Activated T-helper 2 cell treated with anti-CD3 and anti-CD28 coated beads, Interferon-gamma antibody, Interleukin-2, Interleukin-4, amounts not matched to agents 10 μg/mL and 5 μg/mL and 100 μg/mL, durations not matched to agents 14 hours and 24 hours and 36 hours (primary cell): ENCODE measurements around the gene BICD1. TPM values are rescaled to one million over a fixed set of nuclear protein-coding genes. Genes with fewer than 3 reads are reported as not detected.

Experiments
- DNase-seq: peaks from one replicate; pipeline ENCODE4 v3.0.0; 2021; ENCODE audit warnings: low spot score
- H3K27ac Mint-ChIP-seq: one replicate; pipeline ENCODE4 v1.8.0; 2021; ENCODE audit warnings: mixed read lengths
- H3K27me3 Mint-ChIP-seq: one replicate; pipeline ENCODE4 v1.8.0; 2021; ENCODE audit warnings: low read depth, mixed read lengths
- H3K36me3 Mint-ChIP-seq: one replicate; pipeline ENCODE4 v1.8.0; 2021; ENCODE audit warnings: low read depth, mixed read lengths
- H3K4me1 Mint-ChIP-seq: one replicate; pipeline ENCODE4 v1.8.0; 2021; ENCODE audit warnings: low read depth, mixed read lengths
- H3K4me3 Mint-ChIP-seq: one replicate; pipeline ENCODE4 v1.8.0; 2021; ENCODE audit warnings: low read depth, mild to moderate bottlenecking, moderate library complexity, mixed read lengths
- H3K9me3 Mint-ChIP-seq: one replicate; pipeline ENCODE4 v1.8.0; 2021; ENCODE audit warnings: mixed read lengths
- intact Hi-C: fragments of 100-400 bp; cut with micrococcal nuclease; formaldehyde crosslinking; loops from one replicate; pipeline ENCODE4 v1.15.1; 2023
- total RNA-seq: library from RNA; stranded (reverse); gene quantifications from 2 replicates; pipeline ENCODE4 v1.2.3, GENCODE V29; 2022

Gene BICD1
- total RNA-seq, 1 donor from 2014 or later, result 8.0 TPM

DNA sequence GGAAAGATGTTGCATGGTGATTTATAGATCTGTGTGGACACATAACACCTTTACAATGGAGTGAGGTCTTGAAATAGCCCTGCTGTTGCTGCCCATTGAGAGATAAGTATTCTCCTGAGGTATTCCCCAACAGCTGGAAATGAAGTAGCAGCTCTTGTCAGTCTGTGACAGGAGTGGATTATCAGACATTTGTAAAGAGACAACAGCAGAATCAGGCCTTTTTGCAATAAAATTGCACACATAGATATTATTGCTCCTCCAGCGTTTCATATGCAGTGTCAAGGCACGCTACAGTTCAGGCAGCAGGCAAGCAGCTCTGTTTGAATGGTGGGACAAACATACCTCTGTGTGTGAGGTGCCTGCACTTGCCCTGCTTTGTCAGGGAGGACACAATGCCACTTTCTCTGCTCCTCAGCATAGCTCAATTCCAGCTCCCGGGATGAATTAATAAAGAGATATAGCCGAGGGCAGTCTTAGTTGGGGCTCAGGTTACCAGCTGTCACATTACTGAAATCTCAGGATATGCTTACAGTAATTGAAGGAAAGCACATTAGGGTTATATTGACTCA is 49.4 kb downstream of the BICD1 start:
- intact Hi-C loops, result no loop called here
- DNase-seq, result no peak
- Mint-ChIP-seq H3K4me3 (no peak overlapping the region), H3K9me3 (no peaks in the 10 kb centered on the region), H3K27ac (no peak overlapping the region), H3K36me3 (no peaks in the 10 kb centered on the region), H3K4me1 (no peaks in the 10 kb centered on the region), H3K27me3 (peaks cover 3% of the 10 kb centered on the region)

DNA sequence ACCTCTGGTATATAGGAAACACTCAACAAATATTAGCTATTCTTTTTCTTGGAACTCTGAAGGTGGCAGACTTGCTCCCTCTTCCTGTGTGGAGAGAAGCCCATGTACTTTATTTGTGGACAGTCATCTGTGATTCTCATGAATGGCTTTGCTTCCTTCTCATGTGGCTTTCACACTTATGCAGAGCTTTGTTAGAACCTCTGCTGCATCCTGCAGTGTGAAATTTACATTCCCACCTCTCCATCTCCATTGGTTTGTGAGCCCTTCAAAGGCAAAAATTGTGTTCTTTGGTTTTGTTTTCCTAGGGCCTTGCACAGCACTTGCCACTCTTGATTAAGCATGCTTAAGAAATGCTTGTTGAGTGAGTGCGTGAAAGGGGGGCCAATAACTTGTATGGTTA is 51.9 kb downstream of the BICD1 start:
- no peak for DNase-seq
- no peak overlapping the region for H3K4me3 Mint-ChIP-seq

DNA sequence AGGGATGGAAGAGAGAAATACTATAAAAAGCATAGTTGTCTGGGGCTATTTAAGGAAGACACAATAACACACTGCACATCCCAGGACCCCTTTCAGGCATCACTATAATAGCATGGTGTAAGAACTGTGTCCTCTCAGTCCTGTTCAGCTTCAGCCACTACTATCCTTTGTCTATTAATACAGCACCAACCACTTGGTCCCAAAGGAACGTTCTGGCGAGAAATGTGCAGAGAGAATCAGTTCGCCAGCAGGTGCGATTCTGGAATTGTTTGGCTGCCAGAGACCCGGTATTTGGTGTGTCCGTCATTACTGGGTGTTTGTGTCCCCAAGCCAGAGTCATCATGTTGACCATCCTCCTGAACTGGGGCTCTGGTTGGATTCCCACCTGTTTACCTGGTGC is 52.7 kb downstream of the BICD1 start:
- intact Hi-C loops, result no loop called here
- Mint-ChIP-seq H3K4me3 (no peak overlapping the region), H3K27me3 (peaks cover 2% of the 10 kb centered on the region), H3K36me3 (no peaks in the 10 kb centered on the region), H3K4me1 (no peaks in the 10 kb centered on the region), H3K27ac (no peak overlapping the region), H3K9me3 (no peaks in the 10 kb centered on the region)
- no peak for DNase-seq

More for the DNA sequence above, 51.9 kb downstream of the BICD1 start:
- intact Hi-C loops, result no loop called here
- no peak overlapping the region for H3K27ac Mint-ChIP-seq
- no peaks in the 10 kb centered on the region for H3K9me3 Mint-ChIP-seq
- H3K4me1 Mint-ChIP-seq, result no peaks in the 10 kb centered on the region
- no peaks in the 10 kb centered on the region for H3K36me3 Mint-ChIP-seq
- peaks cover 2% of the 10 kb centered on the region for H3K27me3 Mint-ChIP-seq

DNA sequence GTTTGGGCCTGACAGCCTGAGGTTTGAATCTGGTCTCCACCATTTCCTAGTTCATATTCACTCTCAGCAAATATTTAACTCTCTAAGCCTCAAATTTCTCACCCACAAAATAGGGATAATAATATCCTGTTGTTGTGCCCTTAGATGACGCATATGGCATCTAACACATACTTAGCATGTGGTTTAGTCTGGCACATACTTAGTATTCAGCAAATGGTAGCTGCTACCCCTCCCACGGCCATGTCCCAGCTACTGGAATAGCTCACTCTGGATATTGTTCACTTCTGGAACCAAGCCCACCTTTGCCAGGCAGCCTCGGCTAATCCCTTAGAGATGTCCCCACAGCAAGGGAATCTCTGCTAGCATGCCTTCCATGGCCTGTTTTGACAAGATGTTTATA is 53.3 kb downstream of the BICD1 start:
- intact Hi-C loops, result no loop called here
- Mint-ChIP-seq H3K36me3 (no peaks in the 10 kb centered on the region), H3K27ac (no peak overlapping the region), H3K4me1 (no peaks in the 10 kb centered on the region), H3K4me3 (no peak overlapping the region), H3K9me3 (no peaks in the 10 kb centered on the region), H3K27me3 (peaks cover 2% of the 10 kb centered on the region)
- no peak for DNase-seq

DNA sequence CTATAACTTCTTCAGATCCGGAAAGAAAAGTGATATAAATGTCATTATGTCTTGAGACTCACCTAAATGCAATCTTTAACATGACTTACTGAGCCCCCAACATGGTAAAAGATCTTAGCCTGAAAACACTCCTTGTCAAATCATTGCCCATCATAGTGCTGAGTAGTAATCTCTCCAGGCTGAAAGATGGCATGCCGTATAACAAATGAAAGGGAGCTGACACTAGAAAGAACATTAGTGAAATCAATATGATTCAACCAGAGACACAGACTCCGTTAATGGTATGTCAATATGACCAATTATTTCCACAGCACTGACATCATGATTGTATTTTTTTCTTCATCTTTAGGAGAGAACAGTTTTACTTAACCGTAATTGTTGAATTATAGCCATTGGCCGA is 54.4 kb downstream of the BICD1 start:
- Mint-ChIP-seq H3K9me3 (no peaks in the 10 kb centered on the region), H3K4me1 (no peaks in the 10 kb centered on the region), H3K27me3 (no peaks in the 10 kb centered on the region), H3K27ac (no peak overlapping the region), H3K4me3 (no peak overlapping the region), H3K36me3 (no peaks in the 10 kb centered on the region)
- no peak for DNase-seq
- intact Hi-C loops, result no loop called here

DNA sequence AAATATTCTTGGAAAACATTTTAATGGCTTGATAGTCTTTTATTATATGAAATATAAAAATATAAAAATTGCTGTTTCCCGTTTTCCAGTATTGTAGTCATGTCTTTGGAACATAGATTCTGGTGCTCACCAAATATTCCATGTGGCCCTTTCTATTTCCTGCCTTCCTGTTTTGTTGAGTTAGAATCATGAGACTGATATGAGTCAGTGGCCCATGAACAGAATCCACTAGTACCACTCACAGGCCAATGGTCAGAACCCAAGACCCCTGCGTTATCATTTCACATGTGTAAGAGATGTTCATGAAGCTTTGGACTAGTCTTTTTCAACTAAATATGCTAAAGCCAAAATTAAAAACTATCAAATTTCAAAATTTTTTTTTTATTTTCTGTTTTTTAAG is 56.9 kb downstream of the BICD1 start:
- Mint-ChIP-seq H3K9me3 (no peaks in the 10 kb centered on the region), H3K4me3 (no peak overlapping the region), H3K27me3 (no peaks in the 10 kb centered on the region), H3K27ac (no peak overlapping the region), H3K4me1 (no peaks in the 10 kb centered on the region), H3K36me3 (no peaks in the 10 kb centered on the region)
- intact Hi-C loops, result no loop called here
- DNase-seq, result no peak

DNA sequence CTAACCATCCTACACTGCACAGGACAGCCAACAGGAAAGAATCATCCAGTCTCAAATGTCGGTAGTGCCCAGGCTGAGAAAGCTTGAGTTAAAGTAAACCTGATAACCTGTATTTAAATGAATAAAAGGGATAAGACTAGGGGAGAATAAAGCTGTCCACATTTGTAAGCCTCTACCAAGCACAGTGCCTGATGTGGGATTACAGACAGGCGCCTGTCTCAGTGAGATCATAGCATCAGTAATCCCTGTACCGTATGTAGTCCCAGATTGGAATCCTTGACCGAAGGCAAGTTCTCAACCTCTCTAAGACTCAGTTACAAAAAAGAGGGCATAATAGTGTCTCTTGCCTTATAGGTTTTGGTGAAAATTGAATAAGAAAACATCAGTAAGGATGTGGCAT is 59.9 kb downstream of the BICD1 start:
- Mint-ChIP-seq H3K9me3 (no peaks in the 10 kb centered on the region), H3K27me3 (no peaks in the 10 kb centered on the region), H3K4me3 (no peak overlapping the region), H3K27ac (no peak overlapping the region), H3K4me1 (no peaks in the 10 kb centered on the region), H3K36me3 (no peaks in the 10 kb centered on the region)
- DNase-seq, result no peak
- intact Hi-C loops, result no loop called here

DNA sequence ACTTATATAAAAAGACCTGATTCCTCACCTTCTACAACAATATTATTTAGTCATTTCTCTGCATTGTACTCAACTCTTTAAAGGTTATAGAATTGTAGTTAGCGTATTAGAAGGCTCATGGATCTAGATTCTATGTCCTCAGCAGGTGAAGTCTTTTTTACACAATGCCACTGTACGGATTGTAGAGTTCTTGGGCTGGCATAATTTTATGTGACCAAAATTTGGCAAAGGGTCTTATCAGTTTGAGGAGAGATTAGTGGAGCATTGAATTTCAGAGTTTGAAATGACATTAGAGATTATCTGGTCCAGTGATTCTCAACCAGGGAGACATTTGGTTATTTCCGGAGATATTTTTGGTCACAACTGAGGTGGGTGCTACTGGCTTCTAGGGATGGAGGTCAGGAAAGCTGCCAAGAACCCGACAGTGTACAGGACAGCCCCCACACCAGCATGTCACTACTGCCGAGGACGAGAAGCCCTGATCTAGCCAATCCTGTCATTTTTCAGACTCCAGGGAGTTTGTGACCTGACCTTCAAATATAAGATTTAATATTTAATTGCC is 63.9 kb downstream of the BICD1 start:
- no peak overlapping the region for H3K4me3 Mint-ChIP-seq
- no peaks in the 10 kb centered on the region for H3K27me3 Mint-ChIP-seq
- no peaks in the 10 kb centered on the region for H3K4me1 Mint-ChIP-seq
- H3K27ac Mint-ChIP-seq, result no peak overlapping the region
- intact Hi-C loops, result no loop called here
- DNase-seq, result no peak
- H3K36me3 Mint-ChIP-seq, result no peaks in the 10 kb centered on the region
- H3K9me3 Mint-ChIP-seq, result no peaks in the 10 kb centered on the region

DNA sequence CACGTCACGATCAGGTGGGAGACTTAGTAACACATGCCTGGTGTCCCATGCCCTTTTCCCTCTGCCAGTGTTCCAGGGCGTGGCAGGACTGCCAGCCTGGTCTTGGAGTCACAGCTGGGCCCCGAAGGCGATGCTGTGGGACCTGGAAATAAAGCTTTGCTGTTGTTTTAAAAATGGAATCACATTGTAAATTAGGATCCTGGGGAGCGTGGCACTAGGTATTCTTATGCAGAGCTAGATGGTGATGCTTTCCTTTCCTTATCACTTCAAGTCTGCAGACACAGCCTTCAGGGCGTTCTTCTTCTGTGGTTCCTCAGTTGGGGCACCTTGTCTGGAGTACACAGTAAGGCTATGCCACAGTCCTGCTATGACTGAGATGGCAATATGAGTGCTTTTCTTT is 64.6 kb downstream of the BICD1 start:
- H3K36me3 Mint-ChIP-seq, result no peaks in the 10 kb centered on the region
- no peaks in the 10 kb centered on the region for H3K4me1 Mint-ChIP-seq
- no peak overlapping the region for H3K4me3 Mint-ChIP-seq
- H3K9me3 Mint-ChIP-seq, result no peaks in the 10 kb centered on the region
- intact Hi-C loops, result no loop called here
- H3K27me3 Mint-ChIP-seq, result no peaks in the 10 kb centered on the region
- no peak for DNase-seq
- H3K27ac Mint-ChIP-seq, result no peak overlapping the region

DNA sequence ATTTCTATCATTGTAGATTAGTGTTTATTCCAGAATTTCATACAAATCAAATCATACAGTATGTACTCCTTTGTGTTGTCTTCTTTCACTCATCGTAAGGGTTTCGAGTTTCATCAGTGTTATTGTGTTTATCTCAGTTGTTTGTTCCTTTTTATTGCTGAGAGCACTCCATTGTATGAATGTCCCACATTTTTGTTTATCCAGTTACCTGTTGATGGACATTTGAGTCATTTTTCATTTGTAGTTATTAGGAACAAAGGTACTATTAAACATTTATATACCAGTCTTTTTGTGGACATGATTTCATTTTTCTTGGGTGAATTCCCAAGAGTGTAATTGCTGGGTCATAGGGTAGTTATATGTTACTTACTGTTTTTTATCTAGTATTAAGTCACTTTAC is 70.0 kb downstream of the BICD1 start:
- no peaks in the 10 kb centered on the region for H3K36me3 Mint-ChIP-seq
- DNase-seq, result no peak
- H3K27me3 Mint-ChIP-seq, result no peaks in the 10 kb centered on the region
- no peaks in the 10 kb centered on the region for H3K4me1 Mint-ChIP-seq
- H3K9me3 Mint-ChIP-seq, result no peaks in the 10 kb centered on the region
- H3K27ac Mint-ChIP-seq, result no peak overlapping the region
- no peak overlapping the region for H3K4me3 Mint-ChIP-seq
- intact Hi-C loops, result no loop called here

DNA sequence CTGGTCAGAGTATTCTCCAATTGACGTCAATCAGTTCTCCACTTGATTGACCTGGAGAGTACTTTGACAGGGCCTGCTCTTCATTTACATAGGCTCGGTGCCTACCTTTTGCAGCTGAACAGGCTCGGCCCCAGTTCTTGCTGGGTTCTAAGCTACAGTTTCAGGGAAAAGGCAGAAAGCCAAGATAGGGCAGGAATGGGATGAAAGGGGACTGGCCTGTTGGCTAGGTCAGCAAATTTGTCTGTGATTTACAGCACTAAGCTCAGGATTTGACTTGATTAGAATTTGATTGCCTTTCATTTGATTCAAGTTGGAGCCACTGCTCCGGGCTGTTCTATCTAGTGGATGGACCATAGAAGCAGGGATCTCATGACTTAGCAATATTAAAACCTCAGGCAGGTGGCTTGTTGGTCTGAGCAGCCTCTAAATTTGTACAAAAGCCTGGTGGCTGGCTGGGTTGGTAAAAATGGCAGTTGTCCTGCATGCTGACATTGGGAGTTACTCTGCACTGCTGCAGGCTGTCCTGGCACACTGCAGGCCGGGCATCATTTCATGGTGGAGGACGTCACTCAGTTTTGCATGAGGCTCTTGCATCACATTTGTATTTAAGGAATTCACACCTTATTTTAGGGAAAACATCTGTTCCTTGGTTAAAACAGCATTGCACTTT is 71.8 kb downstream of the BICD1 start:
- Mint-ChIP-seq H3K36me3 (no peaks in the 10 kb centered on the region), H3K27ac (no peak overlapping the region)
- intact Hi-C loops, result no loop called here

DNA sequence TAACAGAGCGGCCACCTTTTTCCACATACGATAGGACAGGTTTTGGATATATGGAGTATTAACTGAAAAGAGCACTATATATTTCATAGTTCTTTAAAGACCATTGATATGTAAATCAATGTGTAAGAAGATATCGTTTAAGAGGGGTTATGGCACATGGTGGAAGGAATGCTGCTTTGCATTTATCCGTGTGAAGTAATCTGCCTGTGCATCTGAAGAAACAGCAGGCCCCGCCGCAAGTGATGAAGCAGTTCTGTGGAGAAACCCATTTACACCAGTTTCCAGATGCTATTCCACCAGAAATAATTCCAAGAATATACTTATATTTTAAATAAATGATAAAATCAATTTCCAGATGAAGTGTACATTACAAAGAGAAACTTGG is 72.4 kb downstream of the BICD1 start:
- Mint-ChIP-seq H3K27ac (no peak overlapping the region), H3K9me3 (no peaks in the 10 kb centered on the region)
- intact Hi-C loops, result no loop called here

More for the DNA sequence above, 71.8 kb downstream of the BICD1 start:
- Mint-ChIP-seq H3K4me3 (no peak overlapping the region), H3K9me3 (no peaks in the 10 kb centered on the region), H3K27me3 (no peaks in the 10 kb centered on the region), H3K4me1 (no peaks in the 10 kb centered on the region)
- no peak for DNase-seq

DNA sequence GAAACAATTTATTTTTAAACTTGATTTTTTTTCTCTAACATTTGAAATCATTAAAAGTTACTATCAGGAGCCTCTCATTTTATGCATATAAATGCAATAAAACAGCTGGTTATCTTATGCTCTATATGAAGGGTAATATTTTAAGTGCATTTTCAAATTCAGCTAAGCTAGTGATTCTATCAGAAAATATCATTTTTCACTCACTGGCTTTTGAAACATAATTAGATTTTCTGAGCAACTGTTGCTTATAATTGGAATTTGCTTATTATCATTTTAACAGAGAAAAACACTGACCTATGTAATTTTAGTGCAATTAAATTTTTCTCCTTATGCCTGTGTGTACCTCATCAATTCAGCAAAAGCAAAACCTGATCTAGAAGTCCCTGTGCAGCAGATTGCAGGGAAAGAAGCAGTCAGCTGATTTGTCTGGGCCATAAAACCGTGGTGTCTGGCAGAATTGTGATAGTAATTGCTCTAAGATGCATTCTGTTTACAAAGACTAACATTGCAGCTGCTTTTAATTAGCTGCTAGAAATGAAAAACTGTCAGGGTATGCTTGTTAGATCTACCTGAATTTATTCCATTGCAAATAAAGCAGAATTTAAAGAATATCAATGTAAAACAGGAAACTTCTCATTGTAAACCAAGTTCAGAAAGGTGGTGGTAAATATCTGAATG is 75.0 kb downstream of the BICD1 start:
- DNase-seq, result no peak
- no peaks in the 10 kb centered on the region for H3K9me3 Mint-ChIP-seq
- H3K36me3 Mint-ChIP-seq, result no peaks in the 10 kb centered on the region
- H3K27ac Mint-ChIP-seq, result no peak overlapping the region
- H3K27me3 Mint-ChIP-seq, result no peaks in the 10 kb centered on the region
- no peaks in the 10 kb centered on the region for H3K4me1 Mint-ChIP-seq
- intact Hi-C loops, result no loop called here
- no peak overlapping the region for H3K4me3 Mint-ChIP-seq

More for the DNA sequence above, 72.4 kb downstream of the BICD1 start:
- no peaks in the 10 kb centered on the region for H3K4me1 Mint-ChIP-seq
- no peaks in the 10 kb centered on the region for H3K27me3 Mint-ChIP-seq
- H3K4me3 Mint-ChIP-seq, result no peak overlapping the region
- H3K36me3 Mint-ChIP-seq, result no peaks in the 10 kb centered on the region
- no peak for DNase-seq
